Subcutaneous adipose tissue (tissue), 4 donors: ENCODE data around the gene IRAK2. TPM values are rescaled to one million over a fixed set of nuclear protein-coding genes. Genes with fewer than 3 reads are reported as not detected.

Experiments used
- total RNA-seq, 4 donors: library from RNA; depleted of rRNA; stranded (reverse); fragments of >200 nt; gene quantifications; one replicate each; pipeline ENCODE4 v1.1.0, GENCODE V29; 2016
- TF ChIP-seq, protein P1 (sequence below): fragments of 450-650 bp; IDR thresholded peaks from one replicate; pipeline ENCODE4 v1.5.1; 2016; ENCODE audit warnings: low read depth, mild to moderate bottlenecking, control low read depth, antibody characterized with exemption, moderate library complexity

Gene IRAK2
- total RNA-seq, 4 donors from 2014 or later, result 6.8 to 20.5 (median 13.7) TPM

DNA sequence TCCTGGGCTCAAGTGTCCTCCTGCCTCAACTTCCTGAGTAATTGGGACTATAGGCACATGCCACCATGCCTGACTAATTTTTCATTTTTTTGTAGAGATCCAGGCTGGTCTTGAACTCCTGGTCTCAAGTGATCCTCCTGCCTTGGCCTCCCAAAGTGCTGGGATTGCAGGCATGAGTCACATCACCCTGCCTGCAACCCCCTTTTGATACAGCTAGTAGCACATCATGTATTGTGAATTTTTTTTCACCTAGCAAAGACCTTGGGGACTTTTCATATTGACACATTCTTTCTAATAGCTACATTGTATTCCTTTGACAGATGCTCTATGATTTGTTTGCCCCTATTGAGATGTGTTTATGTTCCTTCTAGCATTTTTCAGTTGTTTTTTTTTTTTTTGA lies 14.2 kb downstream of the IRAK2 start:
- TF ChIP-seq, protein P1, sequence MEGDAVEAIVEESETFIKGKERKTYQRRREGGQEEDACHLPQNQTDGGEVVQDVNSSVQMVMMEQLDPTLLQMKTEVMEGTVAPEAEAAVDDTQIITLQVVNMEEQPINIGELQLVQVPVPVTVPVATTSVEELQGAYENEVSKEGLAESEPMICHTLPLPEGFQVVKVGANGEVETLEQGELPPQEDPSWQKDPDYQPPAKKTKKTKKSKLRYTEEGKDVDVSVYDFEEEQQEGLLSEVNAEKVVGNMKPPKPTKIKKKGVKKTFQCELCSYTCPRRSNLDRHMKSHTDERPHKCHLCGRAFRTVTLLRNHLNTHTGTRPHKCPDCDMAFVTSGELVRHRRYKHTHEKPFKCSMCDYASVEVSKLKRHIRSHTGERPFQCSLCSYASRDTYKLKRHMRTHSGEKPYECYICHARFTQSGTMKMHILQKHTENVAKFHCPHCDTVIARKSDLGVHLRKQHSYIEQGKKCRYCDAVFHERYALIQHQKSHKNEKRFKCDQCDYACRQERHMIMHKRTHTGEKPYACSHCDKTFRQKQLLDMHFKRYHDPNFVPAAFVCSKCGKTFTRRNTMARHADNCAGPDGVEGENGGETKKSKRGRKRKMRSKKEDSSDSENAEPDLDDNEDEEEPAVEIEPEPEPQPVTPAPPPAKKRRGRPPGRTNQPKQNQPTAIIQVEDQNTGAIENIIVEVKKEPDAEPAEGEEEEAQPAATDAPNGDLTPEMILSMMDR, result no peak

DNA sequence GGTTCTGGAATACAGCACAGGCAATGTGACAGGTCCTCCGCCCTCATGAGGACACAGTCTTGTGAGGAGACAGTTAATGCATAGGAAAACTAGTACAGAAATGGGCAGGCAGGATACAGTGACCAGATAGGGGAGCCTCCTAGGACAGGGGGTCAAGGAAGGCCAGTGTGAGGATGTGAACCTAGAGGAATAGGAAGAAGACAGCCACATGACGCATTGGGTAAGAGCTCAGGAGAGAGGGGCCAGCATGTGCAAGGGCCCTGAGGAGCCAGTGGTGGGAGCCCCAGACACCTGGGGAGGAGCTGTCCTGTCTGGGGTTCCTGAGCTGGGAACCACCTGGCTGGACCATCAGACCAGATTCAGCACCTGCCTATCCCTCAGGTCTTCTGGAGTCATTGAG lies 15.6 kb downstream of the IRAK2 start:
- TF ChIP-seq, protein P1, result no peak

DNA sequence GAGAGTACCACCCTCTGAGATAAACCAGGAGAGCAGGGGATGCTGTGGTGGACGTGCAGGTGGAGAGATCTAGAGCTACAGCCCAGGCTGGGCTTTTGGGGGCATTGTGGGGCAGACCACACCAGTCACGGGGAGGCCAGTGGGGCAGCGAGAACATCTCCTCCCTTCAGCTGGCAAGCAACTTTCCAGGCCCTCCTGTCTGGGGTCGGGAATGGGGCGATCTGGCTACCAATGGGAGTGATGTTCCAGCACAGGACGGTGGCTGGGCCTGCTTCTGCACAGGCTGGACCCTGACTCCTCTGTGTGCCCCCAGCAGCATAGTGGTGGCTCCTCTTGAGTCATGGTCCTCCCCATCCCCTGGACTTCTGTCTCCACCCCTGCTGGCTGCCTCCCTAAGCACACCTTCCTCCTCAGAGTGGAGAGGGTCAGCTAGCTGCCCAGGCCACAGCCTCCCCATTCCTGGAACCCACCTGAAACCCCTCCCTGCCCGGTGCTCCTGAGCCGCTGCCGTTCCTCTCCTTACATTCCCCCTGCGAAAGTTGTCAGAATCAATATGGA lies 16.1 kb downstream of the IRAK2 start:
- TF ChIP-seq, protein P1, result no peak

DNA sequence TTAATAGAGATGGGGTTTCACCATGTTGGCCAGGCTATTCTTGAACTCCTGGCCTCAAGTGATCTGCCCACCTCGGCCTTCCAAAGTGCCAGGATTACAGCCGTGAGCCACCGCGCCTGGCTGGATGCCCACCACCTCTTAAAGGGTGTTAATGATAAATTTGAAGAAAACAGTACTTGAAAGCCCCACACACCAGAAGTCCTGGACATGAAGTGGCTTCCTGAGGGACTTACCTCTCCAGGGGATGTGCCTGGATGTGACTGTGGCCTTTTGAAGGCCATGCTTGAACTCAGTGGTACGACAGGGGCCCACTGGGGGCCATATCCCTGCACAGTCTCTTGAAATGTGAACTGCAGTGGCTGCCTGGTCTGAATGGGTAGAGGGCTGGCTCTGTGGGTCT lies 18.2 kb downstream of the IRAK2 start:
- TF ChIP-seq, protein P1, result no peak

DNA sequence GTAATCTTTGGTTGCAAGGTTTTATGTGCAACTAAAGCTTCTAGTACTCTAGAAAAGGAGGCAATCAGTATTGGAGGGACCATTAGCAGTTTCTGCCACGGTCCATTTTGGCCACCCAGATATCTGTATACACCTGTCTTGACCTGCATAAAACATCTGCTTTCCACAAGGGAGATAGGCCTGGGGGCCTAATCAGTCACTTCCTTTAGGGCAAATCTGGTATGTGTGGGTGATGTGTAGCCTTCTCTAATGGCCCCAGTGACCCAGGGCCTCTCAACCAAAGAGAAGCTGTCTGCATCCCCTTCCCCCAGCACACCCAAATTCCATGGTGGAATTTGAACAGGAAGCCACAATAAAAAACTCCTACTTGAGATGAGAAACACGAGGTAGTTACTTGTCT lies 19.5 kb downstream of the IRAK2 start:
- TF ChIP-seq, protein P1, result no peak

DNA sequence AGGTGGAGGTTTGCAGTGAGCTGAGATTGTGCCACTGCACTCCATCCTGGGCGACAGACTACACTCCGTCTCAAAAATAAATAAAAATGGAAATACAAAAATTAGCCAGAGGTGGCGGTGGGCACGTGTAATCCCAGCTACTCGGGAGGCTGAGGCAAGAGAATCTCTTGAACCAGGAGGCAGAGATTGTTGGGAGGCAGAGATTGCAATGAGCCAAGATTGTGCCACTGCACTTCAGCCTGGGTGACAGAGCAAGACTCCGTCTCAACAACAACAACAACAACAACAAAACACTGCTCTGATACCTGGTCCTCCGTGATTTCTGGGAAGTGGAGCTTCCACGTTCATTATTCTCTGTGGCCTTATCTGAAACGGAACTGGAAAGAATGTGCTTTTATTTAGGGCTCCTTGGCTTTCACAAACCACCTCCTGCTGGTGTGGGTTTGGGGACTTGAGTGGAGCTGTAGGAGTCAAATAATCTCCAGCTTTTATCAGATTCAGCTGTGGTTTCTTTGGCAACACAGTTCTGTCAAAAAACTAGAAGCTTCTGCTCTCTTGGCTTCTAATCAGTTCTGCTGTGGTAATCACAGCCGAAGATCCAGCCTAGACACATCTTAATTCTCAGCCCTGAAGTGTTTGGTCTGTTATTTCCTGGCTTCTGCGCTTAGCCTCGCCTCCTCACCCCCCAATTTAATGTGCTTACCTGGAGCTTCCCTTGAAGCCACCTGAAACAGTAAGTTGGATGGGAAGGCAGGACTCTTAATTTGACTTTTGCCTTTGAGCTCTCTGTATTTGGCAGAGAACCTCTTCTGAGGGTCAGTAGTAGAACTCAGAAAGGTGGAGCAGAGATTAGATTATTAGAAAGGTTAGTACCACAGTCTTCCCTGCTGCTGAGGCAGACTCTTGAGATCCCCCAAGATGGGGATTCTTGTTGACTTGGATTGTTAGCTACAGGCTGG lies 21.4 kb downstream of the IRAK2 start:
- TF ChIP-seq, protein P1, result no peak

DNA sequence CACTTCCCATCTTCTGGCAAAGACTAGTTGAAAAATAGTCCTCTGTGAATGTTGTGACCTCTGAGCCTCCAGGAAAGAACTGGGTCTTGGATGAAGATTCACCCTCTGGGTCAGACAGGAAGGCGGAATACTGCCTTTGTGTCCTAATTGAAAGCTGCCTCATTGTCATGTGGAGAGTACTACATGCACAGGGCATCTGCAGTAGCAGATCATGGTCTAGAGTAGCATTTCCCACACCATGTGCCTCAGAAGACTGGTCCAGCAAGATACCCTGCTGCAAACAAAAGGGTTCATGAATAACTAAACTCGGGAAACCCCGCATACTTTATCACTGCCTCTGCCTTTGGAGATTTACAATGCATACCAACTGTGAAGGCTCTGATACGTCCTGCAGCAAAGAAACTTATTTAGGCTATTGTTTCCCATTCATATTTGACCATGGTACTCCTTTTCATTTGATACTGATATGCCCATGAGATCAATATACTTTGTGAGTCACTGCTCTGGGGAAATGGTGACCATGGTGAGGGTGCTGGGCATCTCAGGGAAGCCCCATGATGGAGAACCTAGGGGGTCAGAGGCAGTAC lies 22.7 kb downstream of the IRAK2 start:
- TF ChIP-seq, protein P1, result no peak
